Panc1 (cell line): ENCODE data around the gene MAP6. TPM values are rescaled to one million over a fixed set of nuclear protein-coding genes. Genes with fewer than 3 reads are reported as not detected.

Experiments
- ATAC-seq: fragments of 200-7000 bp; cut with Tn5 transposase; 2 replicates; pipeline ENCODE4 v1.9.1; 2020; ENCODE audit warnings: mild to moderate bottlenecking, moderate library complexity
- BruUV-seq: library from RNA; stranded (reverse); fragments of 400-500 nt; replicated peaks from 2 replicates; lab custom pipeline; 2021; lab: Mats Ljungman, UMichigan
- CTCF ChIA-PET: fragments of 300-600 bp; sonication (Branson Sonifier 250); formaldehyde crosslinking; loops from one replicate; lab custom pipeline; 2022; ENCODE audit warnings: antibody characterized with exemption; lab: Charles Lee
- POLR2A ChIA-PET: fragments of 300-600 bp; sonication (Branson Sonifier 250); formaldehyde crosslinking; loops from one replicate; lab custom pipeline; 2022; ENCODE audit warnings: antibody characterized with exemption; lab: Charles Lee
- DNase-seq: peaks from one replicate; pipeline ENCODE4 v3.0.0-alpha.2; 2010; ENCODE audit warnings: low read depth, low spot score
- H3K27ac ChIP-seq: 2 replicates; pipeline ENCODE4 v1.5.1; 2011; ENCODE audit warnings: mild to moderate bottlenecking, low read length, inconsistent platforms
- H3K27me3 ChIP-seq: fragments of 200-500 bp; sonication (Bioruptor generic); 2 replicates; pipeline ENCODE4 v1.6.0; 2014; ENCODE audit warnings: low read length, inconsistent platforms; ENCODE audit not compliant: control insufficient read depth, insufficient read depth
- H3K36me3 ChIP-seq: fragments of 200-500 bp; sonication (Bioruptor generic); 2 replicates; pipeline ENCODE4 v1.5.1; 2014; ENCODE audit warnings: inconsistent platforms, mild to moderate bottlenecking, low read length, moderate library complexity; ENCODE audit not compliant: control insufficient read depth, insufficient read depth
- H3K4me1 ChIP-seq: 2 replicates; pipeline ENCODE4 v1.5.1; 2011; ENCODE audit warnings: inconsistent platforms, mild to moderate bottlenecking, low read length, moderate library complexity; ENCODE audit not compliant: control insufficient read depth, insufficient read depth
- H3K4me3 ChIP-seq, 2 experiments: 2 replicates each; pipeline ENCODE4 v1.5.1; 2011 to 2012; ENCODE audit warnings: low read depth in 2 of 2, low read length in 2 of 2, mild to moderate bottlenecking in 2 of 2, inconsistent platforms in 1 of 2, moderate library complexity in 1 of 2
- H3K9me3 ChIP-seq: fragments of 200-500 bp; sonication (Bioruptor generic); 2 replicates; pipeline ENCODE4 v1.5.1; 2014; ENCODE audit warnings: low read depth, mild to moderate bottlenecking, inconsistent platforms, low read length, moderate library complexity; ENCODE audit not compliant: control insufficient read depth, insufficient read depth
- POLR2AphosphoS5 ChIP-seq: IDR thresholded peaks from 2 replicates; pipeline ENCODE4 v1.6.1; 2012; ENCODE audit warnings: mild to moderate bottlenecking, low read depth, low read length, moderate library complexity
- SIN3A ChIP-seq: IDR thresholded peaks from 2 replicates; pipeline ENCODE4 v1.6.1; 2012; ENCODE audit warnings: low read depth, mild to moderate bottlenecking, low read length, moderate library complexity, borderline replicate concordance; ENCODE audit not compliant: insufficient read depth
- TCF7L2 ChIP-seq: IDR thresholded peaks from 2 replicates; pipeline ENCODE4 v1.6.1; 2011; ENCODE audit warnings: mild to moderate bottlenecking, low read depth, low read length, inconsistent platforms
- in situ Hi-C: cut with HindIII; loops from 2 replicates; pipeline ENCODE4 v1.10.0; 2016; ENCODE audit warnings: low sequenced_read_pairs, low pct_unique_long_range_greater_than_20kb
- intact Hi-C: fragments of 100-400 bp; cut with micrococcal nuclease; formaldehyde crosslinking; loops from one replicate; pipeline ENCODE4 v1.10.0; 2022; ENCODE audit not compliant: unreplicated experiment
- total RNA-seq: library from RNA; stranded (reverse); gene quantifications from one replicate; pipeline ENCODE4 v1.2.1, GENCODE V29; 2021; ENCODE audit not compliant: unreplicated experiment
- TF ChIP-seq, protein P1 (sequence below), 2 experiments: IDR thresholded peaks; 2 replicates each; pipeline ENCODE4 v1.6.1; 2011 to 2012; ENCODE audit warnings: low read depth in 2 of 2, control low read depth in 1 of 2, low read length in 1 of 2, mild to moderate bottlenecking in 1 of 2, moderate library complexity in 1 of 2; ENCODE audit not compliant: insufficient read depth in 1 of 2
- TF ChIP-seq, protein P2 (sequence below): fragments of 450-650 bp; IDR thresholded peaks from 2 replicates; pipeline ENCODE4 v1.5.1; 2017; ENCODE audit warnings: mild to moderate bottlenecking

MAP6 gene
- total RNA-seq, 1 experiment from 2014 or later: 0.21 TPM

DNA sequence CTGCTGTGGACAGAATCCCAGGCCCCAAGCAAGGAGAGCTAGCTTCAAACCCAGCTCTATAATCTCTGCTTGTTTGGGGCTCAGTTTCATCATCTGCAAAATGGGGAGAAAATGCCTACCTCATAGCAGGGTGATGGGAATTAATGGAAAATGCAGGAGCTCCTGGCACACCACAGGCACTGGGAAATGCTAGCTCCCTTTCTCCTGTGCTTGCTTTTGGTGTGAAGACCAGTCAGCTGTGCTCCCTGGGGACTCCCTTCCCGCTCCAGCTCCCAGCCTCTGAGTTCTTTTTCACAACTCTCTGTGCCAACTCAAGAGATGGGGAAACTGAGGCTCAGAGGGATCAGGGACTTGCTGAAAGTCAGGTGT is 115.0 kb downstream of the MAP6 start:
- ChIA-PET CTCF (interaction anchor here (0.6 kb wide), 1 partner anchor 23 kb away, joined by 3 read pairs; no protein-coding TSS in a partner anchor), POLR2A (interaction anchor here (0.5 to 1.7 kb wide), 2 partner anchors 9 to 223 kb away, joined by 6 to 15 read pairs; no protein-coding TSS in a partner anchor)
- Histone ChIP-seq H3K27ac (no peak overlapping the region; the same call in 1 of the 2 replicates), H3K27me3 (no peaks in the 10 kb centered on the region), H3K4me1 (peaks cover 8% of the 10 kb centered on the region; the same call in 1 of the 2 replicates), H3K4me3 (no peak overlapping the region), H3K36me3 (no peaks in the 10 kb centered on the region), H3K9me3 (no peaks in the 10 kb centered on the region)
- TF ChIP-seq, protein P1, sequence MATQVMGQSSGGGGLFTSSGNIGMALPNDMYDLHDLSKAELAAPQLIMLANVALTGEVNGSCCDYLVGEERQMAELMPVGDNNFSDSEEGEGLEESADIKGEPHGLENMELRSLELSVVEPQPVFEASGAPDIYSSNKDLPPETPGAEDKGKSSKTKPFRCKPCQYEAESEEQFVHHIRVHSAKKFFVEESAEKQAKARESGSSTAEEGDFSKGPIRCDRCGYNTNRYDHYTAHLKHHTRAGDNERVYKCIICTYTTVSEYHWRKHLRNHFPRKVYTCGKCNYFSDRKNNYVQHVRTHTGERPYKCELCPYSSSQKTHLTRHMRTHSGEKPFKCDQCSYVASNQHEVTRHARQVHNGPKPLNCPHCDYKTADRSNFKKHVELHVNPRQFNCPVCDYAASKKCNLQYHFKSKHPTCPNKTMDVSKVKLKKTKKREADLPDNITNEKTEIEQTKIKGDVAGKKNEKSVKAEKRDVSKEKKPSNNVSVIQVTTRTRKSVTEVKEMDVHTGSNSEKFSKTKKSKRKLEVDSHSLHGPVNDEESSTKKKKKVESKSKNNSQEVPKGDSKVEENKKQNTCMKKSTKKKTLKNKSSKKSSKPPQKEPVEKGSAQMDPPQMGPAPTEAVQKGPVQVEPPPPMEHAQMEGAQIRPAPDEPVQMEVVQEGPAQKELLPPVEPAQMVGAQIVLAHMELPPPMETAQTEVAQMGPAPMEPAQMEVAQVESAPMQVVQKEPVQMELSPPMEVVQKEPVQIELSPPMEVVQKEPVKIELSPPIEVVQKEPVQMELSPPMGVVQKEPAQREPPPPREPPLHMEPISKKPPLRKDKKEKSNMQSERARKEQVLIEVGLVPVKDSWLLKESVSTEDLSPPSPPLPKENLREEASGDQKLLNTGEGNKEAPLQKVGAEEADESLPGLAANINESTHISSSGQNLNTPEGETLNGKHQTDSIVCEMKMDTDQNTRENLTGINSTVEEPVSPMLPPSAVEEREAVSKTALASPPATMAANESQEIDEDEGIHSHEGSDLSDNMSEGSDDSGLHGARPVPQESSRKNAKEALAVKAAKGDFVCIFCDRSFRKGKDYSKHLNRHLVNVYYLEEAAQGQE (IDR thresholded peaks at IDR 0.05; ENCODE audit: insufficient read depth in 1 of 2, low read depth in 2 of 2, low read length in 1 of 2): no peak
- TF ChIP-seq, protein P2, sequence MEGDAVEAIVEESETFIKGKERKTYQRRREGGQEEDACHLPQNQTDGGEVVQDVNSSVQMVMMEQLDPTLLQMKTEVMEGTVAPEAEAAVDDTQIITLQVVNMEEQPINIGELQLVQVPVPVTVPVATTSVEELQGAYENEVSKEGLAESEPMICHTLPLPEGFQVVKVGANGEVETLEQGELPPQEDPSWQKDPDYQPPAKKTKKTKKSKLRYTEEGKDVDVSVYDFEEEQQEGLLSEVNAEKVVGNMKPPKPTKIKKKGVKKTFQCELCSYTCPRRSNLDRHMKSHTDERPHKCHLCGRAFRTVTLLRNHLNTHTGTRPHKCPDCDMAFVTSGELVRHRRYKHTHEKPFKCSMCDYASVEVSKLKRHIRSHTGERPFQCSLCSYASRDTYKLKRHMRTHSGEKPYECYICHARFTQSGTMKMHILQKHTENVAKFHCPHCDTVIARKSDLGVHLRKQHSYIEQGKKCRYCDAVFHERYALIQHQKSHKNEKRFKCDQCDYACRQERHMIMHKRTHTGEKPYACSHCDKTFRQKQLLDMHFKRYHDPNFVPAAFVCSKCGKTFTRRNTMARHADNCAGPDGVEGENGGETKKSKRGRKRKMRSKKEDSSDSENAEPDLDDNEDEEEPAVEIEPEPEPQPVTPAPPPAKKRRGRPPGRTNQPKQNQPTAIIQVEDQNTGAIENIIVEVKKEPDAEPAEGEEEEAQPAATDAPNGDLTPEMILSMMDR: no peak
- no peak for TF ChIP-seq TCF7L2
- no peak for TF ChIP-seq POLR2AphosphoS5
- no peak for TF ChIP-seq SIN3A
- in situ Hi-C loops (no loop called here), intact Hi-C loops (no loop called here)
- DNase-seq (no peak), ATAC-seq (no peak)
- BruUV-seq: no TSS peak

DNA sequence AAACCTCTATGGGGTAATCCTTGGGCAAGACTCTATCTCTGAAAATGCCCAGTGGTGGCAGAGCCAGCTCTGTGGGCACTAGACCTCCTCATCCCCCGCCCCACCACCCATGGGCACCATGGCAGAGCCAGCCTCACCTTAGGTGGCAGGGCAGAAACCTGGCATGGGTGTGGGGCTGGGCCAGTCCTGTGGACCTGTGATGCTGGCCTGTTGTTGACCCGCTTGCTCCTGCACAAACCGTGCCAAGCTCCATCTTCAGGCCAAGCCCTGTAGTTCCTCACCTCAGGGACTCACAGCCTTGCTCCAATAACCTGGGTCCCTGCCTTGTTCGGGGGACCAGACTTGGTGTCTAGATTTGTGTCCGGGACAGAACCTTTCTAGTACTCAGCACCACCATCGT is 115.7 kb downstream of the MAP6 start:
- Histone ChIP-seq H3K4me3 (no peak overlapping the region), H3K9me3 (no peaks in the 10 kb centered on the region), H3K27ac (no peak overlapping the region), H3K36me3 (no peaks in the 10 kb centered on the region), H3K27me3 (no peaks in the 10 kb centered on the region), H3K4me1 (0 out of 2 replicates have a peak, but pooled peaks cover 3% of the 10 kb centered on the region)
- ChIA-PET POLR2A (interaction anchor here (1.7 kb wide), 1 partner anchor 10 kb away, joined by 6 read pairs; no protein-coding TSS in a partner anchor), CTCF (interaction anchor here (0.6 kb wide), 1 partner anchor 21 kb away, joined by 3 read pairs; no protein-coding TSS in a partner anchor)
- in situ Hi-C loops (no loop called here), intact Hi-C loops (no loop called here)
- ATAC-seq (peak; percentile 57), DNase-seq (no peak)
- TF ChIP-seq, protein P1 (IDR thresholded peaks at IDR 0.05; ENCODE audit: insufficient read depth in 1 of 2, low read depth in 2 of 2, low read length in 1 of 2): no peak
- TF ChIP-seq TCF7L2 (no peak), POLR2AphosphoS5 (no peak), SIN3A (no peak)
- TF ChIP-seq, protein P2: no peak
- no TSS peak for BruUV-seq
